Endothelial cell of umbilical vein (primary cell): ENCODE data around the gene PLG. TPM values are rescaled to one million over a fixed set of nuclear protein-coding genes. Genes with fewer than 3 reads are reported as not detected.
"Not testable (repeated sequence)": the region's sequence is repeated elsewhere in the genome, so short reads cannot be mapped to it uniquely, and the experiment has no call there.

Experiments used
- BruUV-seq: library from RNA; stranded (reverse); fragments of 400-500 nt; replicated peaks from 2 replicates; lab custom pipeline; 2021; lab: Mats Ljungman, UMichigan
- CTCF ChIA-PET: fragments of 300-600, 350-600 bp; sonication (Branson Sonifier 250); formaldehyde crosslinking; loops from one replicate; lab custom pipeline; 2021; ENCODE audit warnings: antibody characterized with exemption, inconsistent platforms; lab: Charles Lee
- POLR2A ChIA-PET: fragments of 300-600, 350-600 bp; sonication (Branson Sonifier 250); formaldehyde crosslinking; loops from one replicate; lab custom pipeline; 2021; ENCODE audit warnings: antibody characterized with exemption, inconsistent platforms; lab: Charles Lee
- DNase-seq: peaks from one replicate; pipeline ENCODE4 v3.0.0-alpha.2; 2011; ENCODE audit warnings: low read depth, low spot score
- FAIRE-seq: peaks from 2 replicates; lab custom pipeline; 2011; peaks lifted over from hg19 to GRCh38; lab: Jason Lieb, UNC
- H2AFZ ChIP-seq: 2 replicates; pipeline ENCODE4 v1.6.0; 2012; ENCODE audit warnings: low read depth, low read length, control low read depth, inconsistent platforms
- H3K27ac ChIP-seq: 2 replicates; pipeline ENCODE4 v1.5.1; 2011; ENCODE audit warnings: low read depth, mild to moderate bottlenecking, control low read depth, low read length, moderate library complexity; ENCODE audit not compliant: insufficient read depth
- H3K27me3 ChIP-seq, 2 experiments: 2 replicates each; pipeline versions ENCODE4 v1.6.0 to v1.6.1; 2011; ENCODE audit warnings: low read length in 2 of 2, mixed read lengths in 1 of 2; ENCODE audit not compliant: control insufficient read depth in 2 of 2, insufficient read depth in 2 of 2
- H3K36me3 ChIP-seq, 2 experiments: 2 replicates in 1 of 2; 3 replicates in 1 of 2; pipeline ENCODE4 v1.5.1; 2011; ENCODE audit warnings: low read length in 2 of 2, mild to moderate bottlenecking in 1 of 2, moderate library complexity in 1 of 2; ENCODE audit not compliant: control insufficient read depth in 2 of 2, insufficient read depth in 2 of 2; ENCODE audit errors: extremely low read depth in 1 of 2
- H3K4me1 ChIP-seq: 3 replicates; pipeline ENCODE4 v1.5.1; 2011; ENCODE audit warnings: mild to moderate bottlenecking, low read length; ENCODE audit not compliant: control insufficient read depth, insufficient read depth; ENCODE audit errors: extremely low read depth
- H3K4me2 ChIP-seq: 2 replicates; pipeline ENCODE4 v1.6.1; 2011; ENCODE audit warnings: low read length, control low read depth, mixed read lengths; ENCODE audit not compliant: insufficient read depth
- H3K4me3 ChIP-seq, 3 experiments: fragments of 200-600 bp in 1 of 3; sonication (generic), shearing (Covaris generic) in 1 of 3; replicated peaks in 1 of 3; 2 replicates each; pipeline ENCODE4 v1.5.1; 2011 to 2016; ENCODE audit warnings: control low read depth in 3 of 3, low read length in 3 of 3, mild to moderate bottlenecking in 2 of 3, inconsistent platforms in 1 of 3, low read depth in 1 of 3, moderate library complexity in 1 of 3; ENCODE audit not compliant: insufficient read depth in 1 of 3
- H3K79me2 ChIP-seq: 2 replicates; pipeline ENCODE4 v1.6.0; 2012; ENCODE audit warnings: low read length, inconsistent platforms; ENCODE audit not compliant: control insufficient read depth, insufficient read depth
- H3K9ac ChIP-seq: replicated peaks from 2 replicates; pipeline ENCODE3; 2011; ENCODE audit warnings: low read length, control low read depth; ENCODE audit not compliant: insufficient read depth; ENCODE audit errors: extremely low read depth
- H3K9me1 ChIP-seq: replicated peaks from 3 replicates; pipeline ENCODE4 v1.6.0; 2011; ENCODE audit warnings: mild to moderate bottlenecking, low read length; ENCODE audit not compliant: control insufficient read depth, insufficient read depth; ENCODE audit errors: extremely low read depth
- H3K9me3 ChIP-seq: replicated peaks from 2 replicates; pipeline ENCODE4 v1.5.1; 2012; ENCODE audit warnings: low read length, inconsistent platforms; ENCODE audit not compliant: control insufficient read depth, insufficient read depth
- H4K20me1 ChIP-seq: replicated peaks from 2 replicates; pipeline ENCODE3; 2011; ENCODE audit warnings: mild to moderate bottlenecking, low read length; ENCODE audit not compliant: control insufficient read depth, insufficient read depth; ENCODE audit errors: extremely low read depth
- EZH2 ChIP-seq: IDR thresholded peaks from 2 replicates; pipeline ENCODE4 v1.6.1; 2012; ENCODE audit warnings: borderline replicate concordance, low read depth, mild to moderate bottlenecking, moderate library complexity, low read length, inconsistent platforms; ENCODE audit not compliant: severe bottlenecking
- FOS ChIP-seq: IDR thresholded peaks from 2 replicates; pipeline ENCODE4 v1.6.1; 2011; ENCODE audit warnings: mild to moderate bottlenecking, low read length, moderate library complexity, borderline replicate concordance; ENCODE audit not compliant: insufficient read depth
- GATA2 ChIP-seq: IDR thresholded peaks from 2 replicates; pipeline ENCODE4 v1.7.0; 2011; ENCODE audit warnings: low read depth, mild to moderate bottlenecking, moderate library complexity, mixed read lengths, low read length; ENCODE audit not compliant: insufficient read length, insufficient read depth
- JUN ChIP-seq: IDR thresholded peaks from 2 replicates; pipeline ENCODE4 v1.6.1; 2011; ENCODE audit warnings: borderline replicate concordance, low read depth; ENCODE audit not compliant: insufficient read length, insufficient read depth
- MAX ChIP-seq: IDR thresholded peaks from 2 replicates; pipeline ENCODE4 v1.6.1; 2011; ENCODE audit not compliant: insufficient read depth, insufficient read length
- MYC ChIP-seq: IDR thresholded peaks from one replicate; pipeline ENCODE4 v1.6.1; 2011; ENCODE audit warnings: mild to moderate bottlenecking, low read depth, low read length
- POLR2A ChIP-seq: IDR thresholded peaks from 2 replicates; pipeline ENCODE4 v1.6.1; 2012; ENCODE audit warnings: low read depth, mild to moderate bottlenecking, control low read depth, low read length
- POLR2AphosphoS5 ChIP-seq: IDR thresholded peaks from 2 replicates; pipeline ENCODE4 v1.6.1; 2012; ENCODE audit warnings: low read depth, mild to moderate bottlenecking, control low read depth, low read length, moderate library complexity; ENCODE audit not compliant: insufficient read depth
- dilution Hi-C: fragments of 300-500 bp; cut with MboI; formaldehyde crosslinking; loops from one replicate; pipeline ENCODE4 v1.15.0; 2019; ENCODE audit warnings: low sequenced_read_pairs; ENCODE audit not compliant: extremely low pct_ligation_motif_present
- intact Hi-C: fragments of 100-400 bp; cut with micrococcal nuclease; formaldehyde crosslinking; loops from one replicate; pipeline ENCODE4 v1.10.0; 2022
- polyA plus RNA-seq, 4 experiments: library from polyadenylated mRNA; depleted of rRNA in 3 of 4; stranded (reverse) in 3 of 4; unstranded in 1 of 4; fragments of >200 nt; gene quantifications; 2 replicates each; pipeline versions ENCODE4 v1.2.1 to v1.2.3, GENCODE V29; 2011 to 2012; ENCODE audit warnings: missing spikeins in 1 of 4
- total RNA-seq: library from RNA; stranded (reverse); gene quantifications from 2 replicates; pipeline ENCODE4 v1.2.3, GENCODE V29; 2021
- TF ChIP-seq, protein P1 (sequence below), 2 donors: IDR thresholded peaks; 1 replicate in 1 of 2; 2 replicates in 1 of 2; pipeline ENCODE4 v1.5.1; 2011; ENCODE audit warnings: low read length in 2 of 2, mild to moderate bottlenecking in 2 of 2, moderate library complexity in 2 of 2, control low read depth in 1 of 2, inconsistent platforms in 1 of 2, low read depth in 1 of 2; ENCODE audit not compliant: insufficient read depth in 1 of 2; ENCODE audit errors: extremely low read depth in 1 of 2

The PLG gene
- total and polyA plus RNA-seq, 2 donors (not counting 3 experiments of a cell fraction or from before 2014, with no cell fraction given): not detected

DNA sequence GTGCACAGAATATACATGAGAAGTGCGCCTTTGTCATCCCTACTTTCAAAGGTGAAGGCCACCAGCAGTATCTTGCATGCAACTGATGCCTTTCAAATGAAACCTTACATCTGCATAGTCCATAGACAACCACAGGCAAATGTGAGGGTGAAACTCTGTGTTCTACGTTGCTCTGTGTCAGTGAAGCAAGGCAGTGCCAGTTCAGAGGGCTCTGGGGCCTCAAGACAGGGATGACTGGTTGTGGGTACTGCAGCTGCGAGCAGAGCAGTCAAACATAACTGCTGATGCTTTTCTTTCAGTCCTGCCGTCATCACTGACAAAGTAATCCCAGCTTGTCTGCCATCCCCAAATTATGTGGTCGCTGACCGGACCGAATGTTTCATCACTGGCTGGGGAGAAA, 39.0 kb downstream of the PLG start:
- intact Hi-C loops, H3K36me3 ChIP-seq, BruUV-seq, H3K27me3 ChIP-seq, H2AFZ ChIP-seq, H3K4me3 ChIP-seq, dilution Hi-C loops, H3K79me2 ChIP-seq, FAIRE-seq, H3K27ac ChIP-seq, H4K20me1 ChIP-seq, H3K9ac ChIP-seq, H3K9me1 ChIP-seq, CTCF ChIA-PET, H3K4me2 ChIP-seq, DNase-seq, POLR2A ChIA-PET, H3K4me1 ChIP-seq, H3K9me3 ChIP-seq: not testable (repeated sequence)

DNA sequence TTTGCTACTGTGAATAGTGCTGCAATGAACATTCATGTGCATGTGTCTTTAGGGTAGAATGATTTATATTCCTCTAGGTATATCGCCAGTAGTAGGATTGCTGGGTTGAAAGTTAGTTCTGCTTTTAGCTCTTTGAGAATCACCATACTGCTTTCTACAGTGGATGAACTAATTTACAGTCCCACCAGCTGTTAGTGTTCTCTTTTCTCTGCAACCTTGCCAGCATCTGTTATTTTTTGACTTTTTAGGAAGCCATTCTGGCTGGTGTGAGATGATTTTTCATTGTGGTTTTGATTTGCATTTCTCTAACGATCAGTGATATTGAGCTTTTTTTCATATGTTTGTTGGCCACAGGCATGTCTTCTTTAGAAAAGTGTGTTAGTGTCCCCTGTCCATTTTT, 40.0 kb downstream of the PLG start:
- Histone ChIP-seq H4K20me1 (no peaks in the 10 kb centered on the region), H3K4me2 (no peak overlapping the region), H3K9me1 (no peaks in the 10 kb centered on the region), H3K4me3 (no peak overlapping the region), H3K9ac (no peak overlapping the region), H3K36me3 (no peaks in the 10 kb centered on the region), H3K27ac (no peak overlapping the region), H3K4me1 (no peaks in the 10 kb centered on the region), H3K9me3 (peaks cover 4% of the 10 kb centered on the region), H2AFZ (no peak overlapping the region), H3K27me3 (no peaks in the 10 kb centered on the region), H3K79me2 (no peaks in the 10 kb centered on the region)
- ChIA-PET POLR2A (no interaction called here), CTCF (no interaction called here)
- dilution Hi-C loops: no loop called here
- DNase-seq (no peak), FAIRE-seq (no peak)
- intact Hi-C loops: no loop called here
- BruUV-seq: no TSS peak
- TF ChIP-seq POLR2A (no peak), MAX (no peak), POLR2AphosphoS5 (no peak), MYC (no peak), EZH2 (no peak), GATA2 (no peak), FOS (no peak), JUN (no peak)
- TF ChIP-seq, protein P1, sequence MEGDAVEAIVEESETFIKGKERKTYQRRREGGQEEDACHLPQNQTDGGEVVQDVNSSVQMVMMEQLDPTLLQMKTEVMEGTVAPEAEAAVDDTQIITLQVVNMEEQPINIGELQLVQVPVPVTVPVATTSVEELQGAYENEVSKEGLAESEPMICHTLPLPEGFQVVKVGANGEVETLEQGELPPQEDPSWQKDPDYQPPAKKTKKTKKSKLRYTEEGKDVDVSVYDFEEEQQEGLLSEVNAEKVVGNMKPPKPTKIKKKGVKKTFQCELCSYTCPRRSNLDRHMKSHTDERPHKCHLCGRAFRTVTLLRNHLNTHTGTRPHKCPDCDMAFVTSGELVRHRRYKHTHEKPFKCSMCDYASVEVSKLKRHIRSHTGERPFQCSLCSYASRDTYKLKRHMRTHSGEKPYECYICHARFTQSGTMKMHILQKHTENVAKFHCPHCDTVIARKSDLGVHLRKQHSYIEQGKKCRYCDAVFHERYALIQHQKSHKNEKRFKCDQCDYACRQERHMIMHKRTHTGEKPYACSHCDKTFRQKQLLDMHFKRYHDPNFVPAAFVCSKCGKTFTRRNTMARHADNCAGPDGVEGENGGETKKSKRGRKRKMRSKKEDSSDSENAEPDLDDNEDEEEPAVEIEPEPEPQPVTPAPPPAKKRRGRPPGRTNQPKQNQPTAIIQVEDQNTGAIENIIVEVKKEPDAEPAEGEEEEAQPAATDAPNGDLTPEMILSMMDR (IDR thresholded peaks at IDR 0.05; ENCODE audit: extremely low read depth in 1 of 2, insufficient read depth in 1 of 2, low read depth in 1 of 2, low read length in 2 of 2): no peak
